SKM-1 treated with dmso at 0.1 percent for 144 hours (cell line): ENCODE results near the gene SYT2.

ENCODE experiments used
- DNase-seq: peaks from one replicate; lab custom pipeline; 2025; ENCODE audit not compliant: unreplicated experiment; lab: John Stamatoyannopoulos, UW

The SYT2 gene

GRCh38 chr1:202680586-202681352 is 29.5 kb downstream of the SYT2 start:
- no peak for DNase-seq

- no peak for DNase-seq
Measured at GRCh38 chr1:202679406-202680177, 30.7 kb downstream of the SYT2 start.

DNA sequence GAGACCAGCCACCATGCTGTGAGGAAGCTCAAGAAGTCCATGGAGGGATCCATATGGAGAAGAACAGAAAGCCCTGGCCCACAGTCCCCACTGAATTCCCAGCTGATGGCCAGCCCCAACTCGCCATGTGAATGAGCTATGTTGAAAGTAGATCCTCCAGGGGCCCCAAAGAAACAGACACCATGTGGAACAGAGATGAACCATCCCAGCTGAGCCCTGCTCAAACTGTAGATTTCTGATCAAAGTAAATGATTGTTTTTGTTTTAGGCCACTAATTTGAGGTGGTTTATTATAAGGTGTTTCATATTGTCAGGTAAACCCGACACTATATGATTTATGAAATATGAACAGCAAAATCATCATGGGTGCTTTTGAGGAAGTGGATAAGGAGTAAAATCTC is 32.8 kb downstream of the SYT2 start:
- no peak for DNase-seq

GRCh38 chr1:202673531-202673930 is 36.7 kb downstream of the SYT2 start:
- no peak for DNase-seq

GRCh38 chr1:202671399-202671798 is 38.9 kb downstream of the SYT2 start:
- no peak for DNase-seq

- no peak for DNase-seq
Measured at GRCh38 chr1:202665417-202665816, 44.8 kb downstream of the SYT2 start.

DNA sequence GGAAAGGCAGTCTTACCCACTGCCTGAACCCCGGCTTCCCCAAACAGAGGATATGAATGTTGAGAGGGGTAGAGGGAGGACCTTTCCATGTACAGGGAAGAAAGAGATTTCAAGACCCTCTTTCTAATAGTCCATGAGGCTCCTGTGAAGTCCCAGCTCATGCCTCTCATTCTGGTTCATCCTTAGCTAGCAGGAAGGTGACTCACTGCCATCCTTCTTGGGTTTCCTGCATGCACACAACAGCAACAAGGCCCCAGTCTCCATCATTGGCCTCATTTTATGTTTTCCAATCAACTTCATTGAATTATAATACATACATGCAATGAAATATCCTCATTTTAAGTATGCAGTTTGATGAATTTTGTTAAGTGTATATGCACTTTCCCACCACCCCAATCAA is 46.2 kb downstream of the SYT2 start:
- no peak for DNase-seq

DNA sequence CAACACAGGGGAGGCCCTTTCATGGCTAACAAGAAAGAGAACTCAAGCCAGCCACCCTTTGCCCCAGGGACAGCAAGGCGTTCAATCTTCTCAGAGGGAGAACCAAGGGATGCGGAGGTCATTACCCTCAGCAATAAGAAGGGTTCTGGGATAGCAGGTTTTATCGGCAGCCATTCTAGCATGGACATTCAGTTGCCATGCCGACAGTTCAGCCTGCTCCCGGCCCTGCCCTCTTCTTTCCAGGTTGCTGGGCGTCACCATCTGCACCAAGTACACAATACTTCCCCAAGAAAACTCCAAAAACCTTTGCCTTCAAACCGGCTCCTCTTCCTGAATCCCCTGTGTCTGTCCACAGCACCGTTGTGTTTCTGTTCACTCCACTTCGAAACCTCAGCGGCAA is 47.1 kb downstream of the SYT2 start:
- DNase-seq = no peak

DNA sequence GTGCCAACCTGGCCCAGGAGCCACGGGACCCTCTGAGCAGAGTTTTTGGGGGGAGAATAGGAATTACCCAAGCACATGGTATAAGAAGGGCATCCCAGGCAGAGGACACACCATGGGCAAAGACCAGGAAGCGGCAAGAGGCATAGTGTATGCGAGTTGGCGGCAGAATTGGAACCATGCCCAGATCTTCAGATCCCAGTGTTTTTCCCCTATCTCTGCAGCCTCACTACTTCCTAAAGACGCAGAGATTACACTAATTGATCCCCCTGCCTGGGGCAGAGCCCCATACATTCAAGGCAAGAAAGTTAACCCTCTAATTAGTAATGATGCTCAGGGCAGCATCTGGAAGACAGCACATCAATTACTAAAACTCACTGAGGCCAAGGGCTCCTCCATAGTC is 48.2 kb downstream of the SYT2 start:
- no peak for DNase-seq

- no peak for DNase-seq
Measured at GRCh38 chr1:202661136-202661845, 49.0 kb downstream of the SYT2 start.

DNA sequence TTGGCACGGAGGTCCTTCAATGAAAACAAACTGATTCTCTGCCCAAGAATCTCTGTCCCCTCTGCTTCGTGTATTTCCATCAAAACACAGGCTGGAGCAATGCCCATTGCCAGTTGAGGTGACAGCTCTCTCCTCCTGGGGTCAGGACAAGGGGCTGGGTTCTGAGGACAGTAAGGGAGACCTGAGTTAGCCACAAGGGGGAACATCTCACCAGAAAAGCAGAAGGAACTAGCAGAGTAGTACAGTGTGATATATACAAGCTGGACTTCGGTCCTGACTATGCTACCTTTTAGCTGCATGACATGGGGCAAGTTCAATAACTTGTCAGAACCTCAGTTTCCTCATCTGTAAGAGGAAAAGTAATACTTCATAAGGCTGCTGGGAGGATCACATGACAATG is 50.3 kb downstream of the SYT2 start:
- no peak for DNase-seq

- DNase-seq = no peak
Measured at GRCh38 chr1:202659541-202659940, 50.7 kb downstream of the SYT2 start.

- no peak for DNase-seq
Measured at GRCh38 chr1:202658769-202659168, 51.5 kb downstream of the SYT2 start.

DNA sequence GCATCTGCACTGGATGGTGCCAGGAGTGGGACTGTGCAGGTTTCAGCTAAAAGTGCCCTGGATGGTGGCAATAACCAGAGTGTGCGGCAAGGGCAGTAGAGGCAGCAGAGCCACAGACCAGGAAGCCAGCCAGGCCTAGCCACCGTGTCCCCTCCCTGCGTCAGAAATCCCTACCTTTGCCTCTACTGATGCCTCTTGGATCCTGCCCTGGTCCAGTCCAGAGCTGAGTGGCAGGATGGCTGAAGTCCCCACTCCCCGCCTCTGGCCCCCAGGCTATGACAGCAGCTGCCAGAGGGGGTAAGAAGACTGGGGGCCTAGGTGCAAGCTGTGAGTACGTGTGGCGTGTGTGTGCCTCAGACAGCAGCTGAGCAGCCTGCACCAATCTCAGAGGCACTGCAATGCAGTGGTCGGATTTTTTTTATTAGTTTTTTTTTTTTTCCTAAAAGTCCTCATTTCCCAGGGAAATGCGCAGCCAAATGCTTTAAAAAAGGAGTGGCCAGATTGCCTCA is 51.9 kb downstream of the SYT2 start:
- no peak for DNase-seq

DNA sequence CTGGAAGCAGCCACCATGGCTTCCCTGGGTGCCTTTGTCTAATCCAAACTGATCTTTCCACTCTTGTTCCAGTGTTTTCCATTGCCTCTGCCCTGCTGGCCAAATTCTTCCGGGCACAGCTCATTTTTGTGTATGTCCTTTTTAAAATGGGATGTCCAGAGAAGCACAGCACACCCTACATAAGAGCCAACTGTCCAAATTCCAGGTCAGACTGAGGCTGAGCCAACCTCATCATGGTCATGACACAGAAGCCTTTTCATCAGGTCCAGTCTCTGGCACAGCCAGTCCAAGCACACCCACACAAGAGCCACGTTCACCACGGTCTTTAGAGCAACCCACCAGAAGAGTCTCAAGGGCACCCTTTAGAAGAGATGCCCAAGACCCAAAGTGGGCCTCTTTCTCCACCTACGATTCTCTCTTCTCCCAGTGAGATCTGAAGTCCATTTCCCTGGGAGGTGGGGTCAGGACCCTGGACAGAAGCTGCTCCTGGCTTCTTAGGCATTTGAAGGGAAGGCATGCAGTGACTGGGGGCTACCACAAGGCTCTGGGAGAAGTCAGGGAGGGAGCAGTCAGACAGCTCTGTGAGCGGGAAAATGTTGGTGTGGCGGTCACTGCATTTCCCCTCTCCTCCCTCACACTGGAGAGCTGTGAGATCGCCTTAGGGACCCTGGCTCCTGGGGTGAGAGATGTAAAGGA is 53.2 kb downstream of the SYT2 start:
- DNase-seq = no peak

DNA sequence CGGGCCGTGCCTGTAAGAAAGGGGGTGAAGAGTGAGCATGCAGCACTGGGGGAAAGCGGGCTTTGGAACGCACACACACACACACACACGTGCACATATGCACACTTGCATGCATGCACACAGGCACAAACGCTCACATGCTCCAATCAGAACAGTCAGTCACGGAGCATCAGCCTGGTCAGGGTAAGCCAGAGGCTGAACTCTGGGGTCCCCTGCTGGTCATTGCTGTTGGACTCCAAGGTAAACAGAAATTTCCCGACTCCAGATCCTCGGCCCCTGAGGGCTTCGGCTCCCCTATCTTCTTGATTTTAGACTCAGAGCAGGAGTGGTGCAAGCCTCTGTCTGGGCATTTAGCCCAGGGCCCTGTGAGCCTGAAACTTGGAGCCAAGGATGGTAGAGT is 54.2 kb downstream of the SYT2 start:
- no peak for DNase-seq

DNA sequence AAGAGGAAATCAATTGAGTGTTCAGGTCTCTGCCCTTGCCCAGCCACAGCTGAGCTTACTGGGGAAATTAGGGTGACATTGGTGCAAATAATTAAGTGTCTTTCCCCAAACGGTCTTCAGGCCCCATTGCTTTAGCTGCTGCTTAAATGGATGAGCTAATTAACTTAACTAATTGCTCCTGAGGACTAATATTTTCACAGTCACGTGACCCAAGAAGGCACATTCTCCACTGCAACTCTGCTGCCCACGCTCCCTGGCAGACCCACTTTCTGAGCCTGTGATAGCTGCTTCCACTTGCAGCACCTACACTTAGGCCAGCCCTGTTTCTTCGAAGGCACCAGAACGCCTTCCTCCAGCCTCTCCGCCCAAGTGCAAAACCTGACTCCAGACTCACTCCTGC is 56.2 kb downstream of the SYT2 start:
- DNase-seq = no peak

GRCh38 chr1:202649553-202650392 is 60.5 kb downstream of the SYT2 start:
- no peak for DNase-seq

GRCh38 chr1:202648605-202649226 is 61.5 kb downstream of the SYT2 start:
- DNase-seq = no peak

DNA sequence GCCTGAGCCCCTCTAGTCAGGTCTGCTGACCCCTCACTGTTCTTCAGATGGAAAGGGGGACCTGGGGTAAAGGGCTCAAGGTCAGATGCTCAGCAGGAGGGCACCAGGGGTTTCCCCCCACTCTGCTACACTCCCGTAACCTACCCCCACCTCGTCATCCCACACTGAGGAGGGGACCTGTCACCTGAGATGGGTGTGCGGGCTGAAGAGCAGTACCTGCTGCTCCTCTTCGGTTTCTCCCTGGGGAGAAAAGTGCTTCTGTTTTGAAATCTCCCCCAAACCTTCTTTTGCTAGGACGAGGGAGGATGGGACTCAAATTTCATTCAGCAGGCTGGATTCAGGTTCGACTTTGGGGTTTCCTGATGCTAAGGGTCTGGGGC is 65.2 kb downstream of the SYT2 start:
- DNase-seq = no peak
